SJSA1 (cell line): ENCODE measurements around the gene NOP9. TPM values are rescaled to one million over a fixed set of nuclear protein-coding genes. Genes with fewer than 3 reads are reported as not detected.
A peak's percentile ranks its signal among the peaks of the same experiment; 100 is the strongest.

Experiments
- DNase-seq, 2 experiments: peaks; one replicate each; pipeline ENCODE4 v3.0.0-alpha.2; 2015 to 2020; ENCODE audit warnings: low spot score in 2 of 2, low read depth in 1 of 2
- H3K27ac ChIP-seq: fragments of 250-450 bp; sonication (Bioruptor Pico); 2 replicates; pipeline ENCODE4 v1.5.1; 2020; ENCODE audit warnings: mild to moderate bottlenecking, moderate library complexity
- H3K27me3 ChIP-seq: fragments of 250-450 bp; sonication (Bioruptor Pico); replicated peaks from 2 replicates; pipeline ENCODE4 v1.5.1; 2020; ENCODE audit warnings: mild to moderate bottlenecking, moderate library complexity
- H3K36me3 ChIP-seq: fragments of 250-450 bp; sonication (Bioruptor Pico); 2 replicates; pipeline ENCODE4 v1.5.1; 2020; ENCODE audit warnings: mild to moderate bottlenecking
- H3K4me1 ChIP-seq: fragments of 250-450 bp; sonication (Bioruptor Pico); replicated peaks from 2 replicates; pipeline ENCODE4 v1.6.1; 2021; ENCODE audit warnings: mild to moderate bottlenecking
- H3K4me3 ChIP-seq: fragments of 250-450 bp; sonication (Bioruptor Pico); 2 replicates; pipeline ENCODE4 v1.5.1; 2020; ENCODE audit warnings: mild to moderate bottlenecking
- H3K9me3 ChIP-seq: fragments of 250-450 bp; sonication (Bioruptor Pico); replicated peaks from 2 replicates; pipeline ENCODE4 v1.5.1; 2020; ENCODE audit warnings: mild to moderate bottlenecking
- total RNA-seq: library from RNA; depleted of rRNA; stranded (reverse); fragments of >200 nt; shearing (Covaris generic); gene quantifications from 2 replicates; pipeline ENCODE4 v1.2.3, GENCODE V29; 2014; rRNA removed

Gene NOP9, protein sequence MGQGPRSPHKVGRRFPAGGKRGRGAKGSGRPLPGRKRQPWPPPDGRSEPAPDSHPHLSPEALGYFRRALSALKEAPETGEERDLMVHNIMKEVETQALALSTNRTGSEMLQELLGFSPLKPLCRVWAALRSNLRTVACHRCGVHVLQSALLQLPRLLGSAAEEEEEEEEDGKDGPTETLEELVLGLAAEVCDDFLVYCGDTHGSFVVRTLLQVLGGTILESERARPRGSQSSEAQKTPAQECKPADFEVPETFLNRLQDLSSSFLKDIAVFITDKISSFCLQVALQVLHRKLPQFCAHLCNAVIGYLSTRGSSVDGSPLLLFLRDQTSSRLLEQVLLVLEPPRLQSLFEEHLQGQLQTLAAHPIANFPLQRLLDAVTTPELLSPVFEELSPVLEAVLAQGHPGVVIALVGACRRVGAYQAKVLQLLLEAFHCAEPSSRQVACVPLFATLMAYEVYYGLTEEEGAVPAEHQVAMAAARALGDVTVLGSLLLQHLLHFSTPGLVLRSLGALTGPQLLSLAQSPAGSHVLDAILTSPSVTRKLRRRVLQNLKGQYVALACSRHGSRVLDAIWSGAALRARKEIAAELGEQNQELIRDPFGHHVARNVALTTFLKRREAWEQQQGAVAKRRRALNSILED
- total RNA-seq: 15.3 and 16.2 TPM in 2 replicates

GRCh38 chr14:24299255-24300191, at the start of gene NOP9, which contains the start of gene DHRS1:
TSS of gene NOP9 (plus strand) at chr14:24299850. CDS start at chr14:24299955, 105 bp downstream.
TSS of gene DHRS1 (minus strand) at chr14:24299780. CDS start at chr14:24299106, 674 bp downstream.
- Histone ChIP-seq H3K4me3 (peak within 1 kb of the TSS; percentile 56), H3K9me3 (no peaks in the 10 kb centered on the region), H3K4me1 (peaks cover 24% of the 10 kb centered on the region), H3K27me3 (no peaks in the 10 kb centered on the region), H3K27ac (peak within 1 kb of the TSS; percentile 26), H3K36me3 (peaks cover 50% of the 10 kb centered on the region)
- peak; percentile 74 to 84 for DNase-seq

GRCh38 chr14:24250354-24250753, 49.3 kb upstream of the NOP9 start:
- Histone ChIP-seq H3K4me1 (peaks cover 12% of the 10 kb centered on the region), H3K27me3 (no peaks in the 10 kb centered on the region), H3K9me3 (no peaks in the 10 kb centered on the region), H3K27ac (no peak overlapping the region), H3K4me3 (no peak overlapping the region), H3K36me3 (no peaks in the 10 kb centered on the region)
- no peak for DNase-seq

- H3K4me3 ChIP-seq: no peak overlapping the region
- H3K4me1 ChIP-seq: peaks cover 12% of the 10 kb centered on the region
- H3K36me3 ChIP-seq: no peaks in the 10 kb centered on the region
- H3K27me3 ChIP-seq: no peaks in the 10 kb centered on the region
- H3K9me3 ChIP-seq: no peaks in the 10 kb centered on the region
- H3K27ac ChIP-seq: 0 out of 2 replicates have a peak overlapping the region, but pooled peaks have one; percentile 19
- DNase-seq: peak; percentile 31 to 44
These were observed 47.8 kb upstream of the NOP9 start for GRCh38 chr14:24251880-24252288.

DNA sequence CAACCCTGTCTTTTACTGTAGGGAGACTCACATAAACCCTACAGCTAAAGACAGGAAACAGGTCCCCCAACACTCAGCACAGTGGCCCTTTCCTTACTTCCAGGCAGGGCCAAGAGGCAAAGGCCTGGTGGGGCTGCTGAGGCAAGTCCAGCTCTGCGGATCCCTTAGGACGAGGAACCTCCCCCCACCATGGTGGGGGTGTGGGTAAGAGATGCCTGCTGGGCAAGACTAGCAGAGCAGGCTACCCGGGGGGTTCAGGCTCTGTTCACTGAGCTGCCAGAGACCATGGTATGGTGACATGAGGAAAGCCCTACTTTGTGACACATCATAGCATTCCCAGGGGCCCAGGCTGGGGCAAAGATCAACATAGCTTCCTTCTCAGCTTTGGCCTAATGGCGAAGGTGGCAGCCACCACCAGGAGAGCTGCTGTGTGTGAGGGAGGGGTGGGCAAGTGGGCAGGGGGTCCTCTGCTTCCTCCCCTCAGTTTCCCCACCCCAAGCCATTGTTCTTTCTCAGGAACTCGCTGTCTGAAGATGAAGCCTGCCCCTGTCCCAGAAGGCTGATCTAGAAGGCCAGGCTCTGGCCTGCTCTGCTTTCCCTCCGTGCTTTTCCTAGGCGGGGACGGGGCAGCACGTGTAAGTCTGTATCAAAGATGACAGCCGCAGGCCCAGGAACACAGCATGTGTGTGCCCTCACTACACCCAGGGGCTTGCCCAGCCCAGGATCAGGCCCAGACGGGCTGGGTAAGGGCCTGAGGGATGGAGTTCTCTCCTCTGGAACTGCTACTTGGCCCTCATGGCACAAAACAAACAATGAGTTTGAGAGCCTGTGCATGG, 47.1 kb upstream of the NOP9 start:
- Histone ChIP-seq H3K27me3 (no peaks in the 10 kb centered on the region), H3K4me3 (no peak overlapping the region), H3K36me3 (no peaks in the 10 kb centered on the region), H3K27ac (0 out of 2 replicates have a peak overlapping the region, but pooled peaks have one; percentile 19), H3K4me1 (peaks cover 12% of the 10 kb centered on the region), H3K9me3 (no peaks in the 10 kb centered on the region)
- no peak for DNase-seq

DNA sequence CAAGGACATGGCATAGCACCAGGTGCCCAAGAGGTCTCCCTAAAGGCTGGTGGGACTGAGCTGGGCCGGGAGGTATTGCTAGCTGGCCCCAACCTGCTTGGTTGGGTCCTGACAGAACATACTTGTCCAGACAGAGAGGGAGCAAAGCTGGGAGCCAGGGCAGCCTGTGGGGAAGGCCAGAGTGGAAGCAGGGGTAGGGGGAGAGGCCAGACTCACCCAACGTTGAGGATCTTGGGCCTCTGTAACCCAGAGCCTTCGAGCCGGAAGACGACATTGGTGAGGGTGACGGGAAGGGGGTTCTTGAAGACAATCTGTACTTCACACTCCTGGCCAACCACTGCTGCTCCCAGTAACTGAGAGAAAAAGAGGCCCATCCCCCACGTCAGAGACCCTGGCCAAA, 45.7 kb upstream of the NOP9 start:
- peaks cover 14% of the 10 kb centered on the region for H3K4me1 ChIP-seq
- DNase-seq: no peak
- H3K27me3 ChIP-seq: no peaks in the 10 kb centered on the region
- no peaks in the 10 kb centered on the region for H3K9me3 ChIP-seq
- H3K27ac ChIP-seq: no peak overlapping the region
- H3K36me3 ChIP-seq: no peaks in the 10 kb centered on the region
- H3K4me3 ChIP-seq: no peak overlapping the region

DNA sequence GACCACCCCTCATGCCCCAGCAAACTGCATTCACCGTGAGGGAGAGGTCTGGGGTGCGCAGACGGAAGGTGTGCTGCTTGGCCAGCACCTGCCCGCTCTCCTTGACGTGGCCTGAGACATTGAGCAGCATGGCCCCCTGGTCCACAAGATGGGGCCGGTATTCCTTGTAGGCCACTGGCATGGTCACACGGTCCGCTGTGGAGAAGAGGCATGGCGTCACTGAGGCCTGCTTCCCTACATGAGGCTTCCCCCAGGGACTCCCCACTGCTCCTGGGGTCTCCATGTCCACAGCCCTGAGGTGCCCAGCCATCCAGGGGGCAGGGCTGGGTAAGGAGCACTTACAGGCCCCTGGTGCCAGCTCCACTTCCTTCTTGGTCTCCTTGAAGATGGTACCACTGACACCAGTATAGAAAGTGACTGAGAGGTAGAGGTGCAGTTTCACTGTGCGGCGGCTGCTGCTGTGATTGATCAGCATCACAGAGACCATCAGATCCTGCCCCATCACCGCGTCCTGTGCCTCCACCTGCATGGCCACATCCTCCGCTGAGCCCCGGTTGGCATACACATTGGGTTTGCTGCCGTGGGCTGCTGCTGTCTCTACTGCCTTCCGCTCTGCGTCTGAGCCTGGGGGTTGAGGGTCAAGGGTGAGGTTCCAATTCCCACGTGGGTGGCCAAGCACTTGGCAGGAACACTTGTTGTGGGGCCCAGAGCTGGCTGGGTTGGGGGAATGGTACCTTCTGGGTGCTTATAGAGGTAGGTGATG, 44.8 kb upstream of the NOP9 start:
- Histone ChIP-seq H3K27me3 (no peaks in the 10 kb centered on the region), H3K4me1 (peaks cover 20% of the 10 kb centered on the region), H3K36me3 (no peaks in the 10 kb centered on the region), H3K4me3 (no peak overlapping the region), H3K27ac (no peak overlapping the region), H3K9me3 (no peaks in the 10 kb centered on the region)
- no peak for DNase-seq

DNA sequence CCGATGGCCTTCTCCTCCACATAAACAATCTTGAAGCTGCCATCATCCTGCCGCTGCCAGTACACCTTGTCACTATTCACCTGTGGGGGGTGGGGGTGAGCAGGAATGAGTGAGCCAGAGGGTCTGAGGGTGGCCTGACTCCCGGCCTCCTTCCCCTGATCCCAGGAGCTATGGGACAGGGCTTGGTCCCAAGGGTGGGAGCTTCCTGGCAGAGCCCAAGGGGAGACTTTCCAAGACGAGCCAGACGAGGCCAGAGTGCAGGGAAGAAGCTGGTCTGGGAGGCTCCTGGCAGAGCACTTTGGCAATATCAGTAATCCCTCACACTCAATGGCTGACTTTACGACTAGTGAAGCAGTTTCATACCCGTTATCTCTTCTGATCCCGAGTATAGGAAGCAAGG, 44.2 kb upstream of the NOP9 start:
- no peaks in the 10 kb centered on the region for H3K36me3 ChIP-seq

GRCh38 chr14:24255931-24256711, 43.5 kb upstream of the NOP9 start:
- no peak overlapping the region for H3K27ac ChIP-seq
- H3K4me3 ChIP-seq: no peak overlapping the region
- H3K4me1 ChIP-seq: peaks cover 20% of the 10 kb centered on the region
- no peaks in the 10 kb centered on the region for H3K27me3 ChIP-seq
- no peaks in the 10 kb centered on the region for H3K36me3 ChIP-seq
- H3K9me3 ChIP-seq: no peaks in the 10 kb centered on the region
- no peak for DNase-seq

More for the DNA sequence above, 44.2 kb upstream of the NOP9 start:
- Histone ChIP-seq H3K9me3 (no peaks in the 10 kb centered on the region), H3K27me3 (no peaks in the 10 kb centered on the region), H3K27ac (no peak overlapping the region), H3K4me3 (no peak overlapping the region), H3K4me1 (peaks cover 20% of the 10 kb centered on the region)
- DNase-seq: no peak

- Histone ChIP-seq H3K36me3 (no peaks in the 10 kb centered on the region), H3K9me3 (no peaks in the 10 kb centered on the region), H3K27ac (no peak overlapping the region), H3K4me1 (peaks cover 13% of the 10 kb centered on the region), H3K27me3 (no peaks in the 10 kb centered on the region), H3K4me3 (no peak overlapping the region)
- DNase-seq: no peak
These were observed 42.7 kb upstream of the NOP9 start for GRCh38 chr14:24256960-24257359.

- no peak for DNase-seq
- Histone ChIP-seq H3K36me3 (no peaks in the 10 kb centered on the region), H3K4me3 (no peak overlapping the region), H3K9me3 (no peaks in the 10 kb centered on the region), H3K27ac (no peak overlapping the region), H3K4me1 (peaks cover 8% of the 10 kb centered on the region), H3K27me3 (no peaks in the 10 kb centered on the region)
These were observed 41.5 kb upstream of the NOP9 start for GRCh38 chr14:24258119-24258518.

DNA sequence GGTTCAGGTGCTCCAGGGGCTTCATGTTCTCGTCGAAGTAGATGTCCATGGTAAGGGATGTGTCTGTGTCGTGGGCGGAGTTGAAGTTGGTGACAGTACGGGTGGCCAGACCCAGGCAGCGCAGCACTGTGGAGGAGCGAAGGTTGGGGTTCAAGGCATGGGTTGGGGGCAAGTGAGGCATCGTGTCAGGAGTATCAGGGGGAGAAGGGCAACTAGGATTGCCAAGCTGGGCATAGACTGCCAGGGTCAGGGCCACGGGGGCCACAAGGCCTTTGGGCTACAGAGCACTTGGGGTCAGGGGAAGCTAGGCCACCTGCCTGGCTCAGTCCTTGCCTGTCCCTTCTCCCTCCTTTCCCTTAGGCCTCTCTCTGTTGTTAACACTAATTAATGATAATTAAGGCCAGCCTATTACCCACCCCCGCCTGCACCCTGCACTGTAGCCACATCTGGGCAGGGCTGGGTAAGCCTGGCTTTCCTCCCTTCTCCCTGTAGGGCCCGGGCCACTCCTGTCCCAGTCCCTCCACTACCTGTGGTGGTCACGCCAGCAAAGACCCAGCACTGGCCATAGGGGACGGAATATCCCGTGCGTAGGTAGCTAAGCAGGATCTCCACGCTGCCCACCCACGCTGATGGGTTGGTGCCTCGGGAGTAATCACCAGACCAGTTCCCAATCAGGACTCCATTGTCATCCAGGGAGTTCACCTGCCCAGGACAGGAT, 40.9 kb upstream of the NOP9 start:
- H3K4me3 ChIP-seq: no peak overlapping the region
- no peaks in the 10 kb centered on the region for H3K27me3 ChIP-seq
- no peak overlapping the region for H3K27ac ChIP-seq
- peaks cover 8% of the 10 kb centered on the region for H3K4me1 ChIP-seq
- no peak for DNase-seq
- H3K9me3 ChIP-seq: no peaks in the 10 kb centered on the region
- no peaks in the 10 kb centered on the region for H3K36me3 ChIP-seq
